ENCODE measurements around the gene DHRSX.
"Not testable (repeated sequence)": the region's sequence is repeated elsewhere in the genome, so short reads cannot be mapped to it uniquely, and the experiment has no call there.

DHRSX gene

DNA sequence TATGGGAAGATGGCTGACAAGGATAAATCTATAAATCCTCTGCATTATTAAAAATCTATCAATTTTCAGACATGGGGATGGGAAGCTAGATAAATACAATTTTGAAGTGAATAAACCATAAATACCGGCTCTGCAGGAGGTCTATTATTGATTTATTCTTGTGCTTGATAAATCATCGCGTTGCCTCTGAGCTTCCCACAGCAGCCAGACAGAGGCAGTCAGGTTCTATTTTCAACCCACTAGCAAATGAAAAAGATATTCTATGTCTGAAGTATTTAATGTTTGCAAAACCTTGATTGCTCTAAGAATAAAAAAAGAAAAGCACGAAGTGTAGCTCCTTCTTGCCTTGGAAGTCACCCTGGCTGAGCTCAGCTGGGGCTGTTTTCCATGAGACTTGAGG is 216.2 kb downstream of the DHRSX start:
- ChIA-PET POLR2A (no interaction called here), CTCF (no interaction called here)
- no peak for DNase-seq (ENCODE audit: extremely low spot score)
- TF ChIP-seq, protein P1, sequence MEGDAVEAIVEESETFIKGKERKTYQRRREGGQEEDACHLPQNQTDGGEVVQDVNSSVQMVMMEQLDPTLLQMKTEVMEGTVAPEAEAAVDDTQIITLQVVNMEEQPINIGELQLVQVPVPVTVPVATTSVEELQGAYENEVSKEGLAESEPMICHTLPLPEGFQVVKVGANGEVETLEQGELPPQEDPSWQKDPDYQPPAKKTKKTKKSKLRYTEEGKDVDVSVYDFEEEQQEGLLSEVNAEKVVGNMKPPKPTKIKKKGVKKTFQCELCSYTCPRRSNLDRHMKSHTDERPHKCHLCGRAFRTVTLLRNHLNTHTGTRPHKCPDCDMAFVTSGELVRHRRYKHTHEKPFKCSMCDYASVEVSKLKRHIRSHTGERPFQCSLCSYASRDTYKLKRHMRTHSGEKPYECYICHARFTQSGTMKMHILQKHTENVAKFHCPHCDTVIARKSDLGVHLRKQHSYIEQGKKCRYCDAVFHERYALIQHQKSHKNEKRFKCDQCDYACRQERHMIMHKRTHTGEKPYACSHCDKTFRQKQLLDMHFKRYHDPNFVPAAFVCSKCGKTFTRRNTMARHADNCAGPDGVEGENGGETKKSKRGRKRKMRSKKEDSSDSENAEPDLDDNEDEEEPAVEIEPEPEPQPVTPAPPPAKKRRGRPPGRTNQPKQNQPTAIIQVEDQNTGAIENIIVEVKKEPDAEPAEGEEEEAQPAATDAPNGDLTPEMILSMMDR (IDR thresholded peaks at IDR 0.05; ENCODE audit: control extremely low read depth, extremely low read depth, low read depth, missing control alignments) = no peak

DNA sequence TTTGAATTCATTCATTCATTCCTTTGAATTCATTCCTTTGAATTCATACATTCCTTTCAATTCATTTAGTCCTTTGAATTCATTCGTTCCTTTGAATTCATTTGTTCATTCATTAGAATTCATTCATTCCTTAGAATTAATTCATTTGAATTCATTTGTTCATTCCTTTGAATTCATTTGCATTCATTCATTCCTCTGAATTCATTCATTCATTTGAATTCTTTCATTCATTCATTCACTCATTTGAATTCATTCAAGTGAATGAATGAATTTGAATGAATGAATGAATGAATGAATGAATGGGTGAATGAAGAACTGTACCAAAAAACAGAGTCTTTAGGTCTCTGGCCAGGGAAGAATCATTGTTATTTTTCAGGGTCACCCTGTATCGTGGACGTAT is 216.6 kb downstream of the DHRSX start:
- ChIA-PET CTCF (no interaction called here), POLR2A (no interaction called here)
- TF ChIP-seq, protein P1 (IDR thresholded peaks at IDR 0.05; ENCODE audit: control extremely low read depth, extremely low read depth, low read depth, missing control alignments) = no peak
- DNase-seq (ENCODE audit: extremely low spot score) = no peak

DNA sequence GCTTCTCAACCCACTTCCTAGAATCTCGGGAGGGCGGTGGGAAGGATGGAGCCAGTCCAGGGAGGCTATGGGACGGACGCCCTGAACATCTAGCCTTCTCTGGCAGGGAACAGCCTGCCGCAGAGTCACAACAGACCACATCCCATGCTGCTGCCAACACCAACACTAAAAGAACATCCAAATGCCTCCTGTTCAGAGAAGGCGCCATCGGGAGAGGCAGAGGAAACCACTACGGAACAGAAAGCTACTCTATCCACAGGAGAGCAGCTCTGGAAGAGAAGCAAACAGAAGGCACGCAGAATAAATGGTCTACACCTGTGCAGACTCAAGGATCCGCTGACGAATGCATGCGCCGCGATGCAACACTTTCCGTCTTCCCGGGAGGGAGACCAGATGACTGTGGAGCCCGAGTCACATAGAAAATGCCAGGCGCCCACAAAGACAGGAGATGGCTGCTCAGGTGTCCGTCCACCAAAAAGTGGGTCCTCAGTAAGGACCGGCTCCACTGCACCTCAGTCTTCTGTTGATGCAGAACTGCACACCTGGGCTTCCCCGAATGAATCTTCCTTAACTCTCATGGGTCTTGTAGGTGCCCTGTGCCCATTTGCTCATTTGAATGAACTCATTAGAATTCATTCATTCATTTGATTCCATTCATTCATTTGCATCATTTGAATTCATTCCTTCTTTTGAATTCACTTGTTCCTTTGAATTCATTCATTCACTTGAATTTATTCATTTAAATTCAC is 217.5 kb downstream of the DHRSX start:
- ChIA-PET POLR2A (no interaction called here), CTCF (no interaction called here)
- TF ChIP-seq, protein P1 (IDR thresholded peaks at IDR 0.05; ENCODE audit: control extremely low read depth, extremely low read depth, low read depth, missing control alignments) = no peak
- DNase-seq (ENCODE audit: extremely low spot score) = no peak

DNA sequence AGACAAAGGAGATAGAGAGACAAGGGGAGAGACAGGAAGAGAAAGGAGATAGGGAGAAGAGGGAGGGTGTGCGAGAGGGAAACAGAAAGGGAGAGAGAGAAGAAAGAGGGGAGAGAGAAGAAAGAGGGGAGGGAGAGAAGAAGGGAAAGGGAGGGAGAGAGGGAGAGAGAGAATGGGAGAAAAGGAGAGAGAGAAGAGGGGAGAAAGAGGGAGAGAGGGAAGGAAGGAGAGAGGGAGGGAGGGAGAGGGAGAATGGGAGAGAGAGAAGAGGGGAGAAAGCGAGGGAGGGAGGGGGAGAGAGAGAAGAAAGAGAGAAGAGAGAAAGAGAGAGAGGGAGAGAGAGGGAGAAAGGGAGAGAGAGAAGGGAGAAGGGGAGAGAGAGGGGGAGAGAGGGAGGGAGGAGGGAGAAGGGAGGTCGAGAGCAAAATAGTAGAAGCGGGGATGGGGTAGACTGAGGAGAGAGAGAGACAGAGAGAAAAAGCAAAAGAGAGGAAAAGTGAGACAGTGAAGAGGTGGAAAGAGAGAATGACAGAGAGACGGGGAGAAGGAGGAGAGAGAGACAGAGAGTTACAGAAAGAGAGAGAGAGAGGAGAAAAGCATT is 218.2 kb downstream of the DHRSX start:
- ChIA-PET POLR2A (no interaction called here), CTCF (no interaction called here)
- TF ChIP-seq, protein P1 (IDR thresholded peaks at IDR 0.05; ENCODE audit: control extremely low read depth, extremely low read depth, low read depth, missing control alignments) = no peak
- no peak for DNase-seq (ENCODE audit: extremely low spot score)

DNA sequence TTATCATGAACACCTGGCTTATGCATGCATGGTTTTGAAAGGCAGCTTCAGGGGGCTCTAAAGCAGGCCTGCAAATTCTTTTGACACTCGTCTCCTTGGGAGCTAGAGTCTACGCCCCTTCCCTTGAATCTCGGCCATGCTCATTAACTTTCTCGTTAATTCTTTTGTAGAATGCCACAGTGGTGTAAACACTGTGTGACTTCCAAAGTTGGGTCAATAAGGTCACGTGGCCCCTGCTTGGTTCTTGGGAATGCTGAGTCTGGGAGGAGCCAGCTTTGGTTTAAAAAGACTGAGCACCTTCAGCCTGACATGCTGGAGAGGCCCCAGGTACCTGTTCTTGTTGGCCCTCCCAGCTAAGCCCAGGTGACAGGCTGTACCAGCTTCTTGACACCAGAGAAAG is 228.4 kb downstream of the DHRSX start:
- POLR2A ChIA-PET = no interaction called here
- no peak for DNase-seq (ENCODE audit: extremely low spot score)
- CTCF ChIA-PET = no interaction called here
- TF ChIP-seq, protein P1 (IDR thresholded peaks at IDR 0.05; ENCODE audit: control extremely low read depth, extremely low read depth, low read depth, missing control alignments) = no peak

DNA sequence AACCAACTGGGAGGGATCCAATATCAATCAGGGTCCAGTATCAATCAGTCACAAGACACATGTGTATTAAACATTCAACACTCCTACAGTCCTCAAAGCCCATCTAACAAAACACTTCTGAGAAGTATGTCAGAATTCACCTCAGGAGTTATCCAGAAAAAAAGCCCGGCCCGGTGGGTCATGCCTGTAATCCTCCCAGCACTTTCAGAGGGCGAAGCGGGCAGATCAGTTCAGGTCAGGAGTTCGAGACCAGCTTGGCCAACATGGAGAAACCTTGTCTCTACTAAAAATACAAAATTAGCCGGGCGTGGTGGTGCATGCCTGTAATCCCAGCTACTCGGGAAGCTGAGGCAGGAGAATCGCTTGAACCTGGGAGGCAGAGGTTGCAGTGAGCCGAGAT is 229.2 kb downstream of the DHRSX start:
- CTCF ChIA-PET; POLR2A ChIA-PET; DNase-seq (ENCODE audit: extremely low spot score): not testable (repeated sequence)

DNA sequence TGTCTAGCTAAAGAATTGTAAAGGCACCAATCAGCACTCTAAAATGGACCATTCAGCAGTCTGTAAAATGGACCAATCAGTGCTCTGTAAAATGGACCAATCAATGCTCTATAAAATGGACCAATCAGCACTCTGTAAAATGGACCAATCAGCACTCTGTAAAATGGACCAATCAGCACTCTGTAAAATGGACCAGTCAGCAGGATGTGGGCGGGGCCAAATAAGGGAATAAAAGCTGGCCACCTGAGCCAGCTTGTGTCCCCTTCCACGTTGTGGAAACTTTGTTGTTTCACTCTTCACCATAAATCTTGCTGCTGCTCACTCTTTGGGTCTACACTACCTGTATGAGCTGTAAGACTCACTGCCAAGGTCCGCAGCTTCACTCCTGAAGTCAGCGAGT is 230.0 kb downstream of the DHRSX start:
- POLR2A ChIA-PET; DNase-seq (ENCODE audit: extremely low spot score); CTCF ChIA-PET: not testable (repeated sequence)

DNA sequence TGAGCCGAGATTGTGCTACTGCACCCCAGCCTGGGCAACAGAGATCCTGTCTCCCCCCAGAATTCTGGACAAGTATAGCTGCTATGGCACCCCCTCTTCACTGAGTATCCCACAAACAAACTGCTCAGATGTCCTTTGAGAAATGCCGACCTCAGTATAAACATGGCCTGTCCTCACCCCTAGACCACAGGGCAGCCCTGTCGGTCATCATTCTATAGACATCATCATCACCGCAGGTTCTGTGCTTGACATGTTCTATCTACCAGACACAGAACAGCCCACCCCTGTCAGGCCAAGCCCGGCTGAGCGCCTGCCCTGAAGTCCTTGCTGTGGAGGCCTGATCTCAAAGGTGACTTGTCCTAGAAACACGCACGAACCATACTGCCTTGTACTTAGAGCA is 232.9 kb downstream of the DHRSX start:
- DNase-seq (ENCODE audit: extremely low spot score) = no peak
- CTCF ChIA-PET = no interaction called here
- TF ChIP-seq, protein P1 (IDR thresholded peaks at IDR 0.05; ENCODE audit: control extremely low read depth, extremely low read depth, low read depth, missing control alignments) = no peak
- POLR2A ChIA-PET = no interaction called here

Measured in GM10248 (cell line).